SJSA1 (cell line): Measurements from ENCODE around the gene POMC. TPM values are rescaled to one million over a fixed set of nuclear protein-coding genes. Genes with fewer than 3 reads are reported as not detected.
"Not testable (repeated sequence)": the region's sequence is repeated elsewhere in the genome, so short reads cannot be mapped to it uniquely, and the experiment has no call there.

ENCODE experiments used
- DNase-seq, 2 experiments: peaks; one replicate each; pipeline ENCODE4 v3.0.0-alpha.2; 2015 to 2020; ENCODE audit warnings: low spot score in 2 of 2, low read depth in 1 of 2
- H3K27ac ChIP-seq: fragments of 250-450 bp; sonication (Bioruptor Pico); 2 replicates; pipeline ENCODE4 v1.5.1; 2020; ENCODE audit warnings: mild to moderate bottlenecking, moderate library complexity
- H3K27me3 ChIP-seq: fragments of 250-450 bp; sonication (Bioruptor Pico); replicated peaks from 2 replicates; pipeline ENCODE4 v1.5.1; 2020; ENCODE audit warnings: mild to moderate bottlenecking, moderate library complexity
- H3K36me3 ChIP-seq: fragments of 250-450 bp; sonication (Bioruptor Pico); 2 replicates; pipeline ENCODE4 v1.5.1; 2020; ENCODE audit warnings: mild to moderate bottlenecking
- H3K4me1 ChIP-seq: fragments of 250-450 bp; sonication (Bioruptor Pico); replicated peaks from 2 replicates; pipeline ENCODE4 v1.6.1; 2021; ENCODE audit warnings: mild to moderate bottlenecking
- H3K4me3 ChIP-seq: fragments of 250-450 bp; sonication (Bioruptor Pico); 2 replicates; pipeline ENCODE4 v1.5.1; 2020; ENCODE audit warnings: mild to moderate bottlenecking
- H3K9me3 ChIP-seq: fragments of 250-450 bp; sonication (Bioruptor Pico); replicated peaks from 2 replicates; pipeline ENCODE4 v1.5.1; 2020; ENCODE audit warnings: mild to moderate bottlenecking
- total RNA-seq: library from RNA; depleted of rRNA; stranded (reverse); fragments of >200 nt; shearing (Covaris generic); gene quantifications from 2 replicates; pipeline ENCODE4 v1.2.3, GENCODE V29; 2014; rRNA removed

POMC gene
- total RNA-seq, result not detected in 2 replicates

- peaks cover 55% of the 10 kb centered on the region for H3K27me3 ChIP-seq
Measured at GRCh38 chr2:25168256-25169072, at the start of gene POMC. Gene POMC, minus strand, starts transcription at chr2:25168580. Its CDS starts 3,808 bp downstream, at chr2:25164772.

GRCh38 chr2:25218100-25218499 is 49.7 kb upstream of the POMC start:
- Histone ChIP-seq H3K9me3 (no peaks in the 10 kb centered on the region), H3K36me3 (no peaks in the 10 kb centered on the region), H3K27ac (no peak overlapping the region), H3K4me1 (no peaks in the 10 kb centered on the region; the same call in 1 of the 2 replicates), H3K4me3 (no peak overlapping the region), H3K27me3 (no peaks in the 10 kb centered on the region)
- no peak for DNase-seq

More at GRCh38 chr2:25168256-25169072, at the start of gene POMC:
- Histone ChIP-seq H3K36me3 (no peaks in the 10 kb centered on the region), H3K4me1 (peaks cover 5% of the 10 kb centered on the region; the same call in 1 of the 2 replicates), H3K4me3 (no peak within 1 kb of the TSS), H3K27ac (no peak within 1 kb of the TSS), H3K9me3 (no peaks in the 10 kb centered on the region)
- DNase-seq, result no peak

- peak overlapping the region; percentile 38 for H3K4me3 ChIP-seq
- no peaks in the 10 kb centered on the region for H3K9me3 ChIP-seq
- DNase-seq, result peak; percentile 49 to 68
- no peaks in the 10 kb centered on the region for H3K27me3 ChIP-seq
- no peaks in the 10 kb centered on the region; the same call in 1 of the 2 replicates for H3K4me1 ChIP-seq
- H3K27ac ChIP-seq, result no peak overlapping the region
- no peaks in the 10 kb centered on the region for H3K36me3 ChIP-seq
Measured at GRCh38 chr2:25215948-25216679, 47.7 kb upstream of the POMC start.

- H3K4me1 ChIP-seq, result no peaks in the 10 kb centered on the region; the same call in 1 of the 2 replicates
- no peak overlapping the region for H3K4me3 ChIP-seq
- no peak for DNase-seq
- H3K27me3 ChIP-seq, result no peaks in the 10 kb centered on the region
- no peaks in the 10 kb centered on the region for H3K36me3 ChIP-seq
- H3K9me3 ChIP-seq, result no peaks in the 10 kb centered on the region
- H3K27ac ChIP-seq, result no peak overlapping the region
Measured at GRCh38 chr2:25215232-25215631, 46.9 kb upstream of the POMC start.

- Histone ChIP-seq H3K27me3 (no peaks in the 10 kb centered on the region), H3K36me3 (no peaks in the 10 kb centered on the region), H3K4me3 (no peak overlapping the region), H3K27ac (no peak overlapping the region), H3K9me3 (no peaks in the 10 kb centered on the region), H3K4me1 (no peaks in the 10 kb centered on the region; the same call in 1 of the 2 replicates)
- DNase-seq, result no peak
Measured at GRCh38 chr2:25213229-25213628, 44.8 kb upstream of the POMC start.

- not testable (repeated sequence) for H3K27ac ChIP-seq, H3K27me3 ChIP-seq, DNase-seq
Measured at GRCh38 chr2:25210923-25211322, 42.5 kb upstream of the POMC start.

GRCh38 chr2:25207078-25207545 is 38.7 kb upstream of the POMC start:
- Histone ChIP-seq H3K4me1 (no peaks in the 10 kb centered on the region), H3K27ac (no peak overlapping the region), H3K9me3 (no peaks in the 10 kb centered on the region), H3K4me3 (no peak overlapping the region), H3K36me3 (no peaks in the 10 kb centered on the region), H3K27me3 (no peaks in the 10 kb centered on the region)
- no peak for DNase-seq

More at GRCh38 chr2:25210923-25211322, 42.5 kb upstream of the POMC start:
- H3K4me3 ChIP-seq, H3K4me1 ChIP-seq, H3K36me3 ChIP-seq, H3K9me3 ChIP-seq: not testable (repeated sequence)

GRCh38 chr2:25204190-25204838 is 35.9 kb upstream of the POMC start:
- no peaks in the 10 kb centered on the region for H3K9me3 ChIP-seq
- no peak overlapping the region for H3K4me3 ChIP-seq
- no peak overlapping the region for H3K27ac ChIP-seq
- no peak for DNase-seq
- no peaks in the 10 kb centered on the region for H3K4me1 ChIP-seq
- H3K36me3 ChIP-seq, result no peaks in the 10 kb centered on the region
- no peaks in the 10 kb centered on the region for H3K27me3 ChIP-seq

GRCh38 chr2:25202275-25202674 is 33.9 kb upstream of the POMC start:
- Histone ChIP-seq H3K9me3 (no peaks in the 10 kb centered on the region), H3K27me3 (no peaks in the 10 kb centered on the region), H3K36me3 (no peaks in the 10 kb centered on the region), H3K4me1 (no peaks in the 10 kb centered on the region), H3K4me3 (no peak overlapping the region), H3K27ac (no peak overlapping the region)
- no peak for DNase-seq

- H3K4me3 ChIP-seq, result no peak overlapping the region
- no peaks in the 10 kb centered on the region for H3K4me1 ChIP-seq
- no peaks in the 10 kb centered on the region for H3K9me3 ChIP-seq
- H3K27me3 ChIP-seq, result no peaks in the 10 kb centered on the region
- DNase-seq, result no peak
- no peak overlapping the region for H3K27ac ChIP-seq
- no peaks in the 10 kb centered on the region for H3K36me3 ChIP-seq
Measured at GRCh38 chr2:25201794-25202193, 33.4 kb upstream of the POMC start.

- no peak for DNase-seq
- no peaks in the 10 kb centered on the region for H3K9me3 ChIP-seq
- H3K36me3 ChIP-seq, result no peaks in the 10 kb centered on the region
- H3K4me1 ChIP-seq, result no peaks in the 10 kb centered on the region
- no peaks in the 10 kb centered on the region for H3K27me3 ChIP-seq
- no peak overlapping the region for H3K4me3 ChIP-seq
- no peak overlapping the region for H3K27ac ChIP-seq
Measured at GRCh38 chr2:25201265-25201664, 32.9 kb upstream of the POMC start.

- DNase-seq, result no peak
- no peaks in the 10 kb centered on the region for H3K27me3 ChIP-seq
- H3K27ac ChIP-seq, result no peak overlapping the region
- no peaks in the 10 kb centered on the region for H3K4me1 ChIP-seq
- no peak overlapping the region for H3K4me3 ChIP-seq
- no peaks in the 10 kb centered on the region for H3K9me3 ChIP-seq
- no peaks in the 10 kb centered on the region for H3K36me3 ChIP-seq
Measured at GRCh38 chr2:25198576-25198975, 30.2 kb upstream of the POMC start.

GRCh38 chr2:25198209-25198525 is 29.8 kb upstream of the POMC start:
- no peak for DNase-seq
- H3K27me3 ChIP-seq, result no peaks in the 10 kb centered on the region
- H3K9me3 ChIP-seq, result no peaks in the 10 kb centered on the region
- H3K4me3 ChIP-seq, result no peak overlapping the region
- H3K36me3 ChIP-seq, result no peaks in the 10 kb centered on the region
- no peak overlapping the region for H3K27ac ChIP-seq
- H3K4me1 ChIP-seq, result no peaks in the 10 kb centered on the region
